ENCODE results near the gene AATK.
"Not testable (repeated sequence)": the region's sequence is repeated elsewhere in the genome, so short reads cannot be mapped to it uniquely, and the experiment has no call there.

AATK gene

DNA sequence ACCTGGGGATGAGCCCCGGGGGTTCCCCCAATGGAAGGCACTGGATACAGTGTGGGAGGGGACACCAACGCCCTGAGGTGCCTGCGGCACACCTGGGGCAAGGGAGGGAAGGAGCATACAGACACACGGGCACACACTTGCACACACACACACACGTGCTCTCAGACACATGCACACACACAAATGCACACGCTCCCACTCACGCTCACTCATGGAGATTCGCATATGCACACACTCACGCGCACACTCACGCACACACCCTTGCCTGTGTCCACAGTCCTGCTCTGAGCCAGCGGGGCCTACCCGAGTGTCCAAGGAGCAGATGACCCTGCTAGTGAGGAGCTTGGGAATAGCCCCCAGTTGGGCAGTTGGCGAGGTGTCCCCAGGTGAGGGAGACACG is 17.4 kb downstream of the AATK start:
- in situ Hi-C loops (cut with HindIII; ENCODE audit: low sequenced_read_pairs), result no loop called here
- DNase-seq (ENCODE audit: low read depth, low spot score), result no peak
- TF ChIP-seq, protein P1, sequence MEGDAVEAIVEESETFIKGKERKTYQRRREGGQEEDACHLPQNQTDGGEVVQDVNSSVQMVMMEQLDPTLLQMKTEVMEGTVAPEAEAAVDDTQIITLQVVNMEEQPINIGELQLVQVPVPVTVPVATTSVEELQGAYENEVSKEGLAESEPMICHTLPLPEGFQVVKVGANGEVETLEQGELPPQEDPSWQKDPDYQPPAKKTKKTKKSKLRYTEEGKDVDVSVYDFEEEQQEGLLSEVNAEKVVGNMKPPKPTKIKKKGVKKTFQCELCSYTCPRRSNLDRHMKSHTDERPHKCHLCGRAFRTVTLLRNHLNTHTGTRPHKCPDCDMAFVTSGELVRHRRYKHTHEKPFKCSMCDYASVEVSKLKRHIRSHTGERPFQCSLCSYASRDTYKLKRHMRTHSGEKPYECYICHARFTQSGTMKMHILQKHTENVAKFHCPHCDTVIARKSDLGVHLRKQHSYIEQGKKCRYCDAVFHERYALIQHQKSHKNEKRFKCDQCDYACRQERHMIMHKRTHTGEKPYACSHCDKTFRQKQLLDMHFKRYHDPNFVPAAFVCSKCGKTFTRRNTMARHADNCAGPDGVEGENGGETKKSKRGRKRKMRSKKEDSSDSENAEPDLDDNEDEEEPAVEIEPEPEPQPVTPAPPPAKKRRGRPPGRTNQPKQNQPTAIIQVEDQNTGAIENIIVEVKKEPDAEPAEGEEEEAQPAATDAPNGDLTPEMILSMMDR (IDR thresholded peaks at IDR 0.05; ENCODE audit: low read depth, low read length), result no peak
- H3K4me3 ChIP-seq (ENCODE audit: low read depth, low read length), result no peak overlapping the region

GRCh38 chr17:81147701-81148100 is 18.3 kb downstream of the AATK start:
- in situ Hi-C loops (cut with HindIII; ENCODE audit: low sequenced_read_pairs), result no loop called here
- no peak for DNase-seq (ENCODE audit: low read depth, low spot score)
- no peak overlapping the region for H3K4me3 ChIP-seq (ENCODE audit: low read depth, low read length)
- TF ChIP-seq, protein P1 (IDR thresholded peaks at IDR 0.05; ENCODE audit: low read depth, low read length), result no peak

DNA sequence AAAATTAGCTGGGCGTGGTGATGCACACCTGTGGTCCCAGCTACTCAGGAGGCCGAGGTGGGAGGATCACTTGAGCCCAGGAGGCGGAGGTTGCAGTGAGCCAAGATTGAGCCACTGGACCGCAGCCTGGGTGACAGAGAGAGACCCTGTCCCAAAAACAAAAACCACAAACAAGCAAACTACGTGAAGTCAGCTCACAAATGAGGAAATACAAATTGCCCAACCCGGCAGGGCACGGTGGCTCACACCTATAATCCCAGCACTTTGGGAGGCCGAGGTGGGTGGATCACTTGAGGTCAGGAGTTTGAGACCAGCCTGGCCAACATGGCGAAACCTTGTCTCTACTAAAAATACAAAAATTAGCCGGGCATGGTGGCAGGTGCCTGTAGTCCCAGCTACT is 19.8 kb downstream of the AATK start:
- H3K4me3 ChIP-seq (ENCODE audit: low read depth, low read length); DNase-seq (ENCODE audit: low read depth, low spot score); in situ Hi-C loops (cut with HindIII; ENCODE audit: low sequenced_read_pairs): not testable (repeated sequence)

GRCh38 chr17:81144423-81144781 is 21.6 kb downstream of the AATK start:
- no peak for DNase-seq (ENCODE audit: low read depth, low spot score)
- in situ Hi-C loops (cut with HindIII; ENCODE audit: low sequenced_read_pairs), result no loop called here
- TF ChIP-seq, protein P1 (IDR thresholded peaks at IDR 0.05; ENCODE audit: low read depth, low read length), result no peak

GRCh38 chr17:81143717-81144422 is 22.2 kb downstream of the AATK start:
- H3K4me3 ChIP-seq (ENCODE audit: low read depth, low read length), result no peak overlapping the region
- DNase-seq (ENCODE audit: low read depth, low spot score), result no peak
- TF ChIP-seq, protein P1 (IDR thresholded peaks at IDR 0.05; ENCODE audit: low read depth, low read length), result no peak
- in situ Hi-C loops (cut with HindIII; ENCODE audit: low sequenced_read_pairs), result no loop called here

More at GRCh38 chr17:81144423-81144781, 21.6 kb downstream of the AATK start:
- H3K4me3 ChIP-seq (ENCODE audit: low read depth, low read length), result no peak overlapping the region

DNA sequence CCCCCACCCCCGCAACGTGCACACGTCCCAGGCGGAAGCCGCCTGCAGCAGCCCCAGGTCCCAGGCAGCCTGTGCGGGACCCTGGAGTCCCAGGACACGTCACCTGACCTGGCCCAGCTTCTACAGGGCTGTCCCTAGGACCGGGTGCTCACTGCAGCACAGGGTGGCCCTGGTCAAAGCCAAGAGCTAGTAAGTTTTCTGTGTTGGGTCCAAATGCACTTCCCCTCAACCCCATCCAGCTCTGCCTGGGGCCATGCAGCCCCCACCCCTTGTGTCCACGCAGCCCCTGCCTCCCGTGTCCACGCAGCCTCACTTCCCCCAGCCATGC is 22.9 kb downstream of the AATK start:
- DNase-seq (ENCODE audit: low read depth, low spot score), result no peak
- H3K4me3 ChIP-seq (ENCODE audit: low read depth, low read length), result no peak overlapping the region
- in situ Hi-C loops (cut with HindIII; ENCODE audit: low sequenced_read_pairs), result no loop called here
- TF ChIP-seq, protein P1 (IDR thresholded peaks at IDR 0.05; ENCODE audit: low read depth, low read length), result no peak

- peak; percentile 72 for DNase-seq (ENCODE audit: low read depth, low spot score)
- in situ Hi-C loops (cut with HindIII; ENCODE audit: low sequenced_read_pairs), result no loop called here
- TF ChIP-seq, protein P1 (IDR thresholded peaks at IDR 0.05; ENCODE audit: low read depth, low read length), result peak; percentile 72
- H3K4me3 ChIP-seq (ENCODE audit: low read depth, low read length), result no peak overlapping the region
Measured at GRCh38 chr17:81142301-81143199, 23.5 kb downstream of the AATK start.
